GM19397 (cell line): ENCODE results near the gene PRDX1.

Source experiments
- ATAC-seq: cut with Tn5 transposase; IDR thresholded peaks from one replicate; pipeline ENCODE4 v1.9.1; 2021; ENCODE audit warnings: mild to moderate bottlenecking, moderate library complexity; ENCODE audit not compliant: unreplicated experiment

Gene PRDX1

DNA sequence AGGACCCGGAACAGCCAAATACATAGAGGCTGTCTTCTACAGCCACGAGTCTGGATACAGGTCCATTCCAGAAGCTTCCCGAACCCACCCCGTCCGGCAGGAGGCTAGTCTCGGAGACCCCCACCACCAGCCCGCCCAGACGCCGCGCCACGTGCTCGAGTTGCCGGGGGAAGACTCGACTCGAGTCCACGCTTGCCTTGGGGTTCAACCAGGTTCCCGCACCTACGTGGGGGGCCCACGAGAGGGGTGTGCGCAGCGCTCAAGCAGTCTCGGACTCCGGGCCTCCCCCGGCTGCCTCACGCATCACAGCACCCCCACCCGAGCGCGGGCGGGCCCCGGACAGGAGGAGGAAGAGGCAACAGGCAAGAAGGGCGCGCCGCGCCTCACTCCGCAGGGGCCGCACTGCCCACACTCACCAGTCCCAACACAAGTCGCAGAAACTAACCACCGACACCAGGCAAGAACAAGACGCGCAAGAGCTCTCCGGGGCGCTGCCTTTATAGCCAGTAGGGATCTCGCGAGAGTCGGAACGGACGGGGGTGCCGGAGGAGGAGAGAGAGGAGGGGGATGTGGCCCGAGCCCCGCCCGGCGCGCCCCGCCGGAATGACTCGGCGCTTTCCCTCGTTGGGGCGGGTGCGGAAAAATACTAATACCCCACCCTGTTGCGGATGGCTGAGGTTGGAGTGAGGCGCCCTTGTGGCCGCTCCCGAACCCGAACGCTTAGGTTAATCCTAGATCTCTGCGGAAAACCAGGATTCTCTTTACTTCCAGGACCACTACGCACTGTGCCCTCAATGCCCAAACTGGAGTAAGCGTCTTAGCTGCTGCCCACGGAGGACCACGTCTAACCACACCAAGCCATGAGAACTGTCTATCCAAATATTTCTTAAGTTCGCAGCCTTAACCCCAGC, at the start of gene PRDX1:
Gene PRDX1, minus strand, starts transcription at position 472 of the 911 bp plus-strand sequence. CDS start 2,841 bp downstream, outside the sequence.
- ATAC-seq = peak; percentile 78

DNA sequence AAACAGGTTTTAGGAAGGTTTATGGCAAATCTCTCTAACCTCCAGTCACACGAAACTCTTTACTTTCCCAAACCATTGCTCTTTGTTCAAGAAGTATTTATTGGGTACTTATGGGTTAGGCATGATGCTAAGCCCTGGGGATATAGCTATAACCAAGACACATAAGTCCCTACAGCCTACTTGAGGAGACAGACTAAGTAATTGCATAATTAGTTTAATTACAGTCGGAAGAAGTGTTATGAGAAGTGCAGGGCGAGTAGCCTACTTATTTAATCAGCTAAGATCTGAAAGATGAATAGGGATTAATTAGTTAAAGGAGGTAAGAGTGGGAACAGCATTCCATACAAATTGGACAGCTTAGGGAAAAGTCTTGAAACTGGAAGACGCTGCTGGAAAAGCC, 48.9 kb upstream of the PRDX1 start:
- ATAC-seq = no peak

DNA sequence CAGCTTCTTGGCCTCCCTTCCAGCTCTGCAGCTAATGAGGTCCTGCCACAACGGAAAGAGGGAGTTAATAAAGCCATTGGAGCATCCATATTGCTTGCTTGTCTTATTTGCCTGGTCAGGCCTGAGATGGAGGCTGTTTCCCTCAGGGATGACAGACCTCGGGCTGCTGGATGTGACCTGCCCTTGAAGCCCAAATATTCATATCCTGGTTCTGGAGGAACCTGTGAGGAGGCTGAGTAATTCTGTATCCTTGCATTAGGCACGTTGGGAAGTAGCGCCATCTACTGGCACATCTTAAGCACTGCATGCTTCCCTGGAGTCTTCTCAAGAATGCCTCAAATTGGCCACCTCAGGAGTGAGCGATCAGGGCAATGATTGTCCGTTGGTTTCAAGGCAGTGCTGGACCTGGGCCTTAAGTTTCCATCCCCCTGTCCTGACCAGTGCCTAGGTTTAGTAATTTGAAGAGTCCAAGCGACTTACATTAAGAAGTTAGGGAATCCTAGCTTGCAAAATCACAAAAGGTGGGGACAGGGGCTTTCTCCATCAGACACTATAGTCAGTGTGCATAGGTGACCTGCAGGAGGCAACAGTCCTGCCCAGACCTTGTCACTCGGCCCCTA, 48.4 kb upstream of the PRDX1 start:
- no peak for ATAC-seq

DNA sequence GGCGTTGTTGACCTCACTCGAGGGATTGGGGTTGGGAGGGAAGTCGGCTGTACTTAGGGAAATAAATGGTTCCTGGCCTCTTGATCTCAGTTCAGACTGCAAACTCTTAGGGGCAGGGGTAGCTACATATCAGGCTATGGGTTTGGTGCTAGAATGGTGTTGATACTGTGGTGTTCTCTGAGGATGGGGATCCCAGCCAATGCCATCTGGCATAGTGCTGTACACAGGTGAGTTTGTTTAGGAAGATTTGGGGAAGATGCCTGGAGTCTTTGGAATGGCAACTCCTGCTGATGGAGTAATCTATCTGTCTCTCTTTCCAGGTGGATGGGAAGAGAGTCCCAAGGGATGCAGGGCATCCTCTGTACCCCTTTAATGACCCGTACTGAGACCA, 47.9 kb upstream of the PRDX1 start:
- no peak for ATAC-seq

DNA sequence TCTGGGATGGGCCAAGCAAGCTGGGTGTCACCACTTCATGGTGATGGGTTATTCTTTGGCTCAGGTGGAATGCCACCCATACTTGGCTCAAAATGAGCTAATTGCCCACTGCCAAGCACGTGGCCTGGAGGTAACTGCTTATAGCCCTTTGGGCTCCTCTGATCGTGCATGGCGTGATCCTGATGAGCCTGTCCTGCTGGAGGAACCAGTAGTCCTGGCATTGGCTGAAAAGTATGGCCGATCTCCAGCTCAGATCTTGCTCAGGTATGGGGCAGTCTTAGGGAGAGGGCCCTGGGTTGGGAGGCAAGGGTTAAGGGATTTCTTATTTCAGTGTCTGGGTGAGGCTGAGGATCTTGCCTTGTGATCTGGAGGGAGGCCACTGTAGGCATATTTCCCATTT, 46.7 kb upstream of the PRDX1 start:
- ATAC-seq = no peak

DNA sequence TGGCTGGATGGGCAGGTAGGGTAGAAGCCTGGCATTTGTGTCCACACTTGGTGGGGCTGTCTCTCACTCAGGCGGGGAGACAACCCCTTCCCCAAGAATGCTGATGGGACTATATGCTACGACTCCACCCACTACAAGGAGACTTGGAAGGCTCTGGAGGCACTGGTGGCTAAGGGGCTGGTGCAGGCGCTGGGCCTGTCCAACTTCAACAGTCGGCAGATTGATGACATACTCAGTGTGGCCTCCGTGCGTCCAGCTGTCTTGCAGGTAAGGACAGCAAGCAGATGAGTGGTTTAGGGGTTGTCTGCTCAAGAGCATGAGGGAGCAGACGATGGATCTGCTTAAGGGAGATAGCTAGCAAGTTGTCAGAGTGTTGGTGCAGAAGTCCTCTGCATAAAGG, 46.2 kb upstream of the PRDX1 start:
- no peak for ATAC-seq

GRCh38 chr1:45566722-45567121, 45.0 kb upstream of the PRDX1 start:
- ATAC-seq = no peak

- no peak for ATAC-seq
Measured at GRCh38 chr1:45563843-45564242, 42.2 kb upstream of the PRDX1 start.

DNA sequence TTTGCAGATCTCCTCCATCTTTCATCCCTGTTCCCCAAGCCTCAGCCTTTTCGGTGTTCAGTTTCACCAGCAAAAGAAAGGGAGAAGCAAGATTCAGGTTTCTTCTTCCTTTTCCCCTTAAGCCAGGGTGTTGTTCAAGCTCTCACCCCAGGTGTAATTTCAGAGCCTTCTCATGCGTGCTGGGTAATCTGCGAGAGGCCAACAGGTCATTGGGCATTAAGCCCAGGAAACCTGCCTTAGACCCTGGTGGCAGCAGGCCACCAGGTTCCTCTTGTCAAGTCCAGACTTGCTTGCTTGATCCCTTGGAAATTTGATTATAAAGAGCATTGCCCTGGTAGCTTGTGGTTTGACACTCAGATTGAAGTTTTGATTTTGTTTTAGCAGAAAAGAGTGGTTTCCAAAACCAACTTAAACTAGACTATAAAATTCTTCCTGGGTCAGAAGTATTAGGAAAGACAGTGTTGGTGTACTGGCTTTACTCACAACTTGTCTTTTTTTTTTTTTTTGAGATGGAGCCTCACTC, 35.8 kb upstream of the PRDX1 start:
- ATAC-seq = no peak

- no peak for ATAC-seq
Measured at GRCh38 chr1:45554198-45554597, 32.5 kb upstream of the PRDX1 start.

DNA sequence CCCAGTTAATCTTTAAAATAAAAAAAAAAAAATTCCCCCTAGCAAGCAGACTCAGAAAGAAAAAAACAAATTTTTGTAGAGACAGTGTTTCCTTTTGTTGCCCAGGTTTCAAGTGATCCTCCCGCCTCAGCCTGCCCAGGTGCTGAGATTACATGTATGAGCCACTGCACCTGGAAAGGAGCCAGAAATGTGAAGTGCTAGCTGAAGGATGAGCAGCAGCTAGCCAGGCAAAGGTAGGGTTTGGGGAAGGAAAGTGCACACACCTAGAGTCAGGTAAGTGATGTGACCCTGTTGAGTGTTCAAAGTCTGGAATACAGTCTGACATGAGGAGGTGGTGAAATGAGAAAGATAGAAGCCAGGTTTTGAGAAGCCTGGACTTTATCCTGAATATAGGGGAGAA, 30.6 kb upstream of the PRDX1 start:
- no peak for ATAC-seq

DNA sequence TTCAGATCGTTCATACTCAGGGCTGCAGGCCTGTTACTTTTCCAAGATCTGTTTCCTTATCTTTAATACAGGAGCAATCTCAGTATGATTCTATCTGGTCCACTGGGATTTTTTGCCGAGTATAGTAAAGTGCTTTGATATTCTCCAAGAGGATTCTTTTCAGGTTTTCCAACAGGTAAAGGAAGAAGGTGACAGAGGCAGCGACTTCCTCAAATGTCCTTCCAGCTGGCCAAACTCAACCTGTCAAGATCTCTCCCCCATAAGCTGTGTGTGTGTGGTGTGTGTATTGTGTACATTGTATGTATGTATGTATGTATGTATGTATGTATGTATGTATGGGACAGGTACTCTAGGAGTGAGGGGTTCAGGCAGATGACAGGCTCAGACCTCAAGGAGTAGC, 30.0 kb upstream of the PRDX1 start:
- no peak for ATAC-seq

DNA sequence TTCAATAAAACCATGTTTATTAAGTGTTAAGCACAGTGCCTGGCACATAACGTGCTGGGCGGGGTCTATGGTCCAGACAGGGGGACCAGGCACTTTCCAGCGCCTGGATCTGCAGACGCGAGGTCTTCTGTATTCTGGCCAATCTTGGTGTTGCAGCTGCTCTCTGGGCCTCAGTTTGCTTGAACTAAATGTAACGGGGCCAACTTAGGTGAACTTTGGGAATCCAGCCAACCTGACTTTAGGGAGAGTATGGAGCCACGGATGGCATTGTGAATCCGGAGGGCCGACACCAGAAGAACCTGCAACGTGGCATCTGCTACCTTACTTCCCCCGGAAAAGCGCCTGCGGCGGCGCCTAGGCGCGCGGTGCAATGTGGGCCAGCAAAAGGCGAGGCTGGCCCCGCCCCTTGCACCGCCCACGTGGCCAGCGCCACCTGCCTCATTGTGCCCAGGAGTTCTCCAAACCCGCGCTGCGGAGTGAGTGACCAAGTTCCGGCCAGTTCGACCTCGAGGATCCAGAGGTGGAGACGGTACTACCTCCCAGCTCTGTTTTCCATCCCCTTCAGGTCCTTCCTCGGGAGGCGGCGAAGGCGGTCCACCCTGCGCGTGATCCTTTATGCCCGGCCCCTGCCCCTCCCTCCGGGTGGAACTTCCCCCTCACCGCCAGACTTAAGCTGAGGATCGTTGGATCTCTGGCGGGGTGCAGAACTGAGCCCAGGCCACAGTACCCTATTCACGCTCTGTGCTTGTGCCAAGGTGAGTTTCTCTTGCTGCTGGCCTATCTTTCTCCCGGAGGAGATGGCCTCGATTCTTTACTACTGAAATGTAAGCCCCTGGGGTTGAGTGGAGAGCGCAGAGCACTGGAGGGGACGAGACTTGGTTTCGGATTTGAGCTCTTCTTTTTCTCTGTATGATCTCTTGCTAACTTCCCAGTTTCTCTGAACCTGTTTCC, 29.0 kb upstream of the PRDX1 start, which contains the start of gene AKR1A1:
Gene AKR1A1, plus strand, starts transcription at position 426 of the 951 bp plus-strand sequence. CDS start 10,969 bp downstream, outside the sequence.
- ATAC-seq = peak; percentile 91

DNA sequence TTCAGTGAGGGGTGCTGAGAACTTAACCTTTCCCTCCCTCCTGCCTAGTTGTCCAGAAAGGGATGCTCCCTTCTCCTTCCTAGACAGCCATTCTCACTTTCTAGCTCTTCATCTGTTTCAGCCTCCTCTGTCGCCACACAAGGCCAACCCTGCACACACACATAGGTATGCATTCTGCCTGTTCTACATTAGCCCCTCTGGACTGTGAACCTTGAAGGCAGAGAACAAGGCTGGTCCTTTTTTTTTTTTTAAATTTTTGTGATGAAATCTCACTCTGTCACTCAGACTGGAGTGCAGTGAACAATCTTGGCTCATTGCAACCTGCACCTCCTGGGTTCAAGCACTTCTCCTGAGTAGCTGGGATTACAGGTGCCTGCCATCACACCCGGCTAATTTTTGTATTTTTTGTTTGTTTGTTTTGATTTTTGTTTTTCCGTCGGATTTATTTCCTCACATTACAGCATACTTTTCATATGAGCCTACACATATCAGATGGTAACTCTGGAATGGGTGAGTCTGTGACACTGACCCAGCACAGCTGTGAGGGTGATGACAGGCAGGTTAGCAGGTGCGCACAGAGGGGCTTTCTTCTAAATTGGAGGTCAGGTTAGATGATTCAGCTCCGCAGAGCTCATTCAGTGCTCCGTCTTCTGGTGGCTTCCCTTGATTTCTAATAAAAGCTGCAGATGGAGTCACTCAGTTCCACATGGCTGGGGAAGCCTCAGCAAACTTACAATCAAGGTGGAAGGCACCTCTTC, 24.0 kb upstream of the PRDX1 start:
- no peak for ATAC-seq

GRCh38 chr1:45545019-45545493, 23.4 kb upstream of the PRDX1 start:
- ATAC-seq = no peak

GRCh38 chr1:45544530-45544929, 22.8 kb upstream of the PRDX1 start:
- no peak for ATAC-seq

DNA sequence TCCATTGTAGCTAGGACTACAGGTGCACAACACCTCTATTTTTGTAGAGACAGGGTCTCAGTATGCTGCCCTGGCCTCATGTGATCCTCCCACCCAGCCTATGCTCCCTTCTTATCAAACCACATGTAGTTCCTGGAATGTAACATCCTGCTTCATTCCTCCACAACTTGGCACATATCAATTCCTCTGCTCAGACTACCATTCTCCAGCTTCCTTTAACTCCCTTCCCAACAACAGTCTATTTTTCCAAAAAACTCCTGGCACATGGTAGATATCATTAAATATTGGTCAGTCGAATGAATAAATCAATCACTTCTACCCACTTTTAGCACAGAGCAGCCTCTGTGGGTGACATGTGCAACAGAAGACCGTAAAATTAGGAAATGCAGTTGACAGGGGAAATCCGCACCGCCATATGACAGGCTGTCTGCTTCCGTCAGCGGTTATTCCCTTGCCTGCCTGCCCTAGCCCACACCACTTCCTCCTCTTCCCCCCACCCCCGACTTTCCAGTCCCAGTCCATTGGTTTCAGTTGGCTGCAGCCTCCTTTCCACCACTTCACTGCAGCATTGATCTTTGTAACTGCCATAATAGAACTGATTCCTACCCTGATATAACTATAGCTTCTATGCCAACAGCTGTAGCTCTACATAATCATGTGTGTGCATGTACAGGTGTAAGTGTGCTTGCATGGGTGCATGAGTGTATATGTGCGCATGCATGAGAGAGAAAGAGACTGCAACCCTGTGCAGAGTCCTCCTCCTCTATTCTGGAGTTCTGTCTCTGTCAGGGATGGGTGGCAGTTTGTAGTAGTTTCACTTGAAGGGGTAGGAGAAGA, 22.1 kb upstream of the PRDX1 start:
- no peak for ATAC-seq

DNA sequence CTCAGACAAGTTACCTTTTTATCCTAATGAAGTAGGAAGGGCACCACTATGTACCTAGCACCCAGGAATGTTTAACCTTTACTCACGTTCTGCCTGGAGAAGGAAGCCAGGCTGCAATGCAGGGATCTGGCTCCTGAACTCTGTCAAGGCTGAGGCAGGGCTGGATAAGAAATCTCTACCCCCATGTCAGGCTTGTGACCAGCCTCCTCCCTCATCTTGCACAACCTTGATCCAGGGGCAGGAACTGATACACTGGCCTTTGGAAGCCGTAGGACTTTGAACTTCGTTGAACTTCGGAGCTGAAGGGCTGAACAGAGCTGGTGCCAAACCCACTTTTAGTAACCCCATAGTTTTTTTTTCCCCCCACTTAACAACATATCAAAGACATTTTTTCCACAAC, 20.9 kb upstream of the PRDX1 start:
- ATAC-seq = no peak

- ATAC-seq = no peak
Measured at GRCh38 chr1:45541193-45541592, 19.5 kb upstream of the PRDX1 start.
